ENCODE measurements around the gene CSGALNACT2.
"Not testable (repeated sequence)": the region's sequence is repeated elsewhere in the genome, so short reads cannot be mapped to it uniquely, and the experiment has no call there.

CSGALNACT2 gene

DNA sequence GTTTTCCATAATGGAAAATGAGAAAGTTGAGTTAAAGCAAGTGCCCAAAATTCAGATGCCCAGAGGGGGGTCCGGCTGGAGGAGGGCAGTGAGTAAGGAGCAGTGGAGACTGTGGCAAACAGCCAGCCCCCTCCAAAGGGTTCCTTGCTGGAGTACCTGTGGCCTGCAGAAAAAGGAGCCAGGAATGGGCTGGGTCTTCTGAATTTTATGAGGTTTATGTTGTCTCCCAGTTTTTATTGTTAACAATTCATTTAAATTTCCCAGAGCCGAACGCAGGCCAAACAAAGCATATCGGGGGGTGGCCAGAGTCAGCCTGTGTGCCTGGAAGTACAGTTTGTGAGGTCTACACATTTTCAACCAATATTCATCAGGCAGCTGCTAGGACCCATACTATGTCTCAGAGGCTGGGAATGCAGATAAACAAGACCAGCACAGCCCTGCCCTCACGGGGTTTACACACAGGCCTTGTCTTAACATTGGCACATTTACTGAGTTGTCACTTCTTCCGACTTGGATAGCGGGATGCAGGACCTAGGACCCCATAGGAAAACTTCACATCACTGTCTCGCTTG lies 12.9 kb upstream of the CSGALNACT2 start:
- DNase-seq (ENCODE audit: low spot score) = no peak

DNA sequence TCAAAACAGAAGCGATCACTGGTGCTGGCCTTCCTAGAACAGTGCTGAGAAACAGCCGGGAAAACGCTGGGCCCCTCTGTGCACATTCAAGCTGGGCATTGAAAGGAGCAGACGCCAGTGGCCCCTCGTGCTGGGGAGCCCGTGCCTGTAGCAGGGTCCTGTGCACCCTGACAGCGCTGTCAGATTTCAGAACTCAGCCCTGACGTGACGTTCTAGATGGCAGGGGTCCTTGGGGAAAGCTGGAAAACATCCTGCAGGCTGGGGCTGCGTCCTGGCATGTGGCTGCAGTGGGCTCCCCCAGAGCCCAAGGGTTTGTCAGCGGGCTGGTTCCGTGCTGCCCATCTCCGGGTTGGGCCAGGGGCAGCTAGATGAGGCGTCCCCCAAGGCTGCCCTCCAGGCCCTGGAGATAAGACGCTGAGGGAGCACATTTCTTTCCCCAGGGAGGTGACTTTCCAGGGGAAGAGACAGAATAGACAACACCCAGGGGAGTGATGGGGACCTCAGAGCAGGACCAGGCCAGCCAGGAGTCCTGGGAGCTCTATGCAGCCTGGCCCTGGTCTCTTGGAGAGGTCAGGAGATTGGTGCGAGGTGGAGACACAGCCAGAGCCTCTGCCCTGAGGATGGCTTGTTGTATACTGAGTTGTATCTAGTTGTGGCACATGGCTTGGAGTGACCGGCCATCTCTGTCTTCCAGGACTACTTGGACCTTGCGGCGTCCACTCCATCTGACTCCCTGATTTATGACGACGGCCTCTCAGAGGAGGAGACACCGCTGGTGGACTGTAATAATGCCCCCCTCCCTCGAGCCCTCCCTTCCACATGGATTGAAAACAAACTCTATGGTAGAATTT lies 12.1 kb upstream of the CSGALNACT2 start:
- no peak for DNase-seq (ENCODE audit: low spot score)

DNA sequence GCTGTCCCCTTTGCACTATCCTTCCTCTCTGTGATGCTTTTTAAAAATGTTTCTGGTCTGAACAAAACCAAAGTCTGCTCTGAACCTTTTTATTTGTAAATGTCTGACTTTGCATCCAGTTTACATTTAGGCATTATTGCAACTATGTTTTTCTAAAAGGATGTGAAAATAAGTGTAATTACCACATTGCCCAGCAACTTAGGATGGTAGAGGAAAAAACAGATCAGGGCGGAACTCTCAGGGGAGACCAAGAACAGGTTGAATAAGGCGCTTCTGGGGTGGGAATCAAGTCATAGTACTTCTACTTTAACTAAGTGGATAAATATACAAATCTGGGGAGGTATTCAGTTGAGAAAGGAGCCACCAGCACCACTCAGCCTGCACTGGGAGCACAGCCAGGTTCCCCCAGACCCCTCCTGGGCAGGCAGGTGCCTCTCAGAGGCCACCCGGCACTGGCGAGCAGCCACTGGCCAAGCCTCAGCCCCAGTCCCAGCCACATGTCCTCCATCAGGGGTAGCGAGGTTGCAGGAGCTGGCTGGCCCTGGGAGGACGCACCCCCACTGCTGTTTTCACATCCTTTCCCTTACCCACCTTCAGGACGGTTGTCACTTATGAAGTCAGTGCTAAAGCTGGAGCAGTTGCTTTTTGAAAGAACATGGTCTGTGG lies 11.4 kb upstream of the CSGALNACT2 start:
- no peak for DNase-seq (ENCODE audit: low spot score)

DNA sequence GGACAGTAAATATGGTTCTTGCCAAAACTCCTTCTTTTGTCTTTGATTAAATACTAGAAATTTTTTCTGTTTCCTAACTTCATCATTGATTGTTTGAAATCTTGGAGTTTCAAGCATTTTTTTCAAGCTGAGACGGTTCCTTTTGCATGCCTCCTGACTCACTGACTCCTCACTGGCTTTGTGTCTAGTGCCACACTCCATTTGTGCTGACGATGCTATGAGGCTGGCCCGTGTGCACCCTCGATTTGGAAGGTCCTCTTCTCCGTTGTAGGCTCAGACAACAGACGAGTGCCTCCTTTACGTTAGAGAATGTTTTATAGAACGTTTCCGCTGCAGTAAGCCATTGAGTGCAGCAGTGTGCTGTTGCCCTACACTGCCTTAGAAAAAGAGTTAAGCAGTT lies 10.8 kb upstream of the CSGALNACT2 start:
- DNase-seq (ENCODE audit: low spot score) = no peak

DNA sequence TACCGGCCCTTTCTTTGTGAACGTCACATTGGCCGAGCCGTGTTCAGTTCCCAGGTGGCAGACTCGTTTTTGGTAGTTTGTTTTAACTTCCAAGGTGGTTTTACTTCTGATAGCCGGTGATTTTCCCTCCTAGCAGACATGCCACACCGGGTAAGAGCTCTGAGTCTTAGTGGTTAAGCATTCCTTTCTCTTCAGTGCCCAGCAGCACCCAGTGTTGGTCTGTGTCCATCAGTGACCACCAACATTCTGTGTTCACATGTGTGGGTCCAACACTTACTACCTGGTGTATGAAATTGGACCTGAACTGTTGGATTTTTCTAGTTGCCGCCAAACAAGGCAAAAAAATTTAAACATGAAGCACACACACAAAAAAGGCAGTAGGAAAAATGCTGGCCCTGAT lies 9.9 kb upstream of the CSGALNACT2 start:
- no peak for DNase-seq (ENCODE audit: low spot score)

DNA sequence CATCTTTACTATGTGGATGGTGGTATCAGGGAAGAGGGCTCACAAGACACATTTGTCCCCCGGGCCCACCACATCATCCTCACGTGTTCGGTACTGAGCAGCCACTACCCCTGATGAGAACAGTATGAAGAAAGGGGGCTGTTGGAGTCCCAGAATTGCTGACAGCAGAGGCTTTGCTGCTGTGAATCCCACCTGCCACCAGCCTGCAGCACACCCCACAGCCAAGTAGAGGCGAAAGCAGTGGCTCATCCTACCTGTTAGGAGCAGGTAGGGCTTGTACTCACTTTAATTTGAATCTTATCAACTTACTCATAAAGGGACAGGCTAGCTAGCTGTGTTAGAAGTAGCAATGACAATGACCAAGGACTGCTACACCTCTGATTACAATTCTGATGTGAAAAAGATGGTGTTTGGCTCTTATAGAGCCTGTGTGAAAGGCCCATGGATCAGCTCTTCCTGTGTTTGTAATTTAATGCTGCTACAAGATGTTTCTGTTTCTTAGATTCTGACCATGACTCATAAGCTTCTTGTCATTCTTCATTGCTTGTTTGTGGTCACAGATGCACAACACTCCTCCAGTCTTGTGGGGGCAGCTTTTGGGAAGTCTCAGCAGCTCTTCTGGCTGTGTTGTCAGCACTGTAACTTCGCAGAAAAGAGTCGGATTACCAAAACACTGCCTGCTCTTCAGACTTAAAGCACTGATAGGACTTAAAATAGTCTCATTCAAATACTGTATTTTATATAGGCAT lies 9.1 kb upstream of the CSGALNACT2 start:
- no peak for DNase-seq (ENCODE audit: low spot score)

DNA sequence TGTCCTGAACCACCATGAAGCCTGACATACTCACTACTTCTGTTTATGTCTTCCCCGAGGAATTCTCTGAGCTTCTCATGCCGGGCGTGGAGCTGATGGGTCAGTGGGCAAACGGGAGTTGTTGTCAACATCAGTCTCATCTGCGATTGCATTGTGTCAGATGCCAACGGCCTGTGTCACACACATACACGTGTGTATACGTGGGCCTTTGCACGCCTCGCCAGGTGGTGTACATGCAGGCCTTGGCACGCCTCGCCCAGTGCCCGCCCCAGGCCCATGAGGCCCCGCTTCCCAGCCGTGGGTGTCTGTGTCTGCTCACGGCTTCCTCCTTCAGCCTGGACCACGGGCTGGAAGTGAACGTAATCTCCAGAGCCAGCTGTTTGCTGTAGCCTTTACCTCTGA lies 7.5 kb upstream of the CSGALNACT2 start:
- DNase-seq (ENCODE audit: low spot score) = no peak

DNA sequence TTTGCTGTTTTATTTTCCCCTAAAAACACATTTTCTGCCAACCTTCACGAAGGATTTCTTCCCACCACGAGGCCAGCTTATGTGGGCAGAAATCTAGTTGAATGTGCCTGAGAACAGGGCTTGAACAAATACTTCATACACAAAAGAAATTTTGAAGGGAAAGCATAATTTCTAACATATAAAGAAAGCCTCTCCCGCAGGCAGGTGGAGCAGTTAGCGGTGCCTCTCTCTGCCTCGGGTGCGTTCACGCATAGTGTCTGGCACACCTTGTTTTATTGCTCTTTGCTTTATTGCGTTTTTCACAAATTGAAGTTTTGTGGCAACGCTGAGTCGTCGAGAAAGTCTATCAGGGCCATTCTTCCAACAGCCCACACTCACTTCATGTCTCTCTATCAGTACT lies 7.0 kb upstream of the CSGALNACT2 start:
- no peak for DNase-seq (ENCODE audit: low spot score)

DNA sequence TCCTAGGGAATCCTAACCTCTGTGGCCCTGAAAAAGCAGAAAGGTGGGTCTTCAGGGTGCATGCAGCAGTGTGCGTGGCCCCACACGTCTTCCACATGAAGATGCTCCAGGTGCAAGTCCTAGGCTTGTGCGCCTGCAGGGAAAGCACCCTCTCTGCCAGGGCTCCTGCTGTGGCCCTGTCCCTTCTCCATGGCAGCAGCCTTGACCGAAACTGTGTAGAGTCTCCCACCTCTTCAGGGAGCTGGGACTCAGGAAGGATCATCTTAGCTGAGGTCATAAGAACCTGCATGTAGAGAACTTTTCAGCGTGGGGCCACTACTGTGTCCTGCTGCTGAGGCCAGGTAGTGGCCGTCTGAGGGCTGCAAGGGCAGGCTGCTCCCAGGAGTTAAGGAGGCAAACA lies 6.3 kb upstream of the CSGALNACT2 start:
- DNase-seq (ENCODE audit: low spot score) = no peak

DNA sequence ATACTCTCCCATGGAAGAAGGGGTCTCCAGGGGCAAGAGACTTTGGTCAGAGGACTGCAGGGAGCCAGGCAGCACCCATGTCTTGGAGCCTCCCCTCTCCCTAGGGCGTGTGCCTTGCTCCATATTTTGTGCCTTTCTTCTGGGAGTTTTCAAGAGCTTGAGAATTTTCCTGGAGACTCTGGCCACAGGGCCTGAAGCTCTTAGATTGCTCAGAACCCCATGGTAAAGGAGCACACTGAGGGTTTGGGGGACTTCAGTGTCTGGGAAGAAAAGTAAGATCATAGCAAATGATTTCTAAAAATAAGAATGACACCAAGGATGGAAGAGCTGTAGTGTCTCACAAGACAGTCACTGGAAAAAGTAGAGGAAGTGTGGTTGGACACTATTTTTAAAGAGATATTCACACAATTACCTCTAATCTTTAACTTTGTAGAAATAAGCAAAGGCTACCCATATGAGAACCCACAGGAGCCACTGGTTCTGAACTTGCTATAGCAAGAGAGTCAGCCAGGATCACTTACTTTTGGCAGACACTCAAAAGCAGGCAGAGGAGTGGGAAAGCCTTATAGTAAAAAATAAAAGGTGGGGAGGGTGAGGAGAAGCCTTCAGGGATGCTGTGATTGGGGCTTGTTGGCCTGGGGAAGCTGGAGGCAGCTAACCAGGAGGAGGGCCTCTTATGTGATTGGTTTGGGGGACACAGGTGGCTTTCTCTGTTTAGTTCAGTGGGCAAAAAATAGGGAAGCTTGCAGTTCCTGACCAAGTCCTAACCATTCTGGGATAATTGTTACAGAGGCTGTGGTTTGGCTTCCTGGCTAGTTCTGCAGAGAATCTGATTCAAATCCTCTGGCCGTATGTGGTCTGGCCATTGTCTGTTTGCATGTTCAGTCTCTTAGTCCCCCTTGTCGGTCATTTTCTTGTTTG lies 5.1 kb upstream of the CSGALNACT2 start:
- DNase-seq (ENCODE audit: low spot score) = no peak

DNA sequence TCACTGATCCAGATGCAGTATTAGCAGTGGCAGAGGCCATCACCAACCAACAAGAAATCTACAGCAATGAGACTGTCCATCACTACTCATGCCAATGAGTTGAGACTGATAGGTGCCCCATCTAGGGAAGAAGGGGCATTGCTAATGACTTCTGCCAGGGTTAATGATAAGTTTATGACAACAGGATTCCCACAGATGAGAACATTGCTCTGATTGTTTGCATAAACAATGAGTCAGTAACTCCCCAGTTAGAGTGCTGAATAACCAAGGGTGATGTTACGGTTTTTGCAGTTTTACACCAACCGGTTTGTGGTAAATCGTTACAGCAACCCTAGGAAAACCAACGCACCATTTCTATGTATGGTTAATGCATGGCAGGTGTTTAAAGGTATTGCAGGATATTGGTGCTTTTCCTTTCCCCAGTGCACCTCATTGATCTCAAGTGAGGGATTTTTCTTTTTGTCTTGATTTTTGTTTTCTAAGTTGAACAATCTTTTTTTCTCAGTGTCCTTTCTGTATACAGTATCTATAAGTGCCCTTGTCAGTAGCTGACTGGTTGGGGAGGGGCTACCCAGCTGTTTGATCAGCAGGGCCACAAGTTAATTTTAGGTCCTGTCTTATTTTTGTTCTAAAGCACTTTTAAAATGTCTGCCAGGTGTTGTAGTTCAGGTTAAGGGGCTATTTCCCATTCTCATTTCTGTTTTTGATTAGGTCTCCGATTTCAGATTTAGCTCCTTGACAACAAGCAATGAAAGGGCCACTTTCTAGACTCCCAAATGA lies 3.9 kb upstream of the CSGALNACT2 start:
- no peak for DNase-seq (ENCODE audit: low spot score)

DNA sequence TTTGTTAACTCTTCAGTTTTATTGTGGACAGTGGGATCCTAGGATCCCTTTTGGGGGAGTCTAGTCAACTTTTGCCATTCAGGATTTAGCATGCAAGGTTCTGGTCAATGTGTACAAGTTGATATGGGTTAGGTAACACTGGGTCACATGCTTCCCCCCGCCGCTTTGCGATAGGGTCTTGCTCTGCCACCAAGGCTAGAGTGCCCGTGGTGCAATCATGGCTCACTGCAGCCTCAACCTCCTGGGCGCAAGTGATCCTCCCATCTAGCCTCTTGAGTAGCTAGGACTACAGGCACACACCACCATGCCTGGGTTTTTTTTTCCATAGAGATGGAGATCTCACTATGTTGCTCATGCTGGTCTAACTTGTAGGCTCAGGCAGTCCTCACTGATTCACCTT lies 3.2 kb upstream of the CSGALNACT2 start:
- DNase-seq (ENCODE audit: low spot score) = no peak

DNA sequence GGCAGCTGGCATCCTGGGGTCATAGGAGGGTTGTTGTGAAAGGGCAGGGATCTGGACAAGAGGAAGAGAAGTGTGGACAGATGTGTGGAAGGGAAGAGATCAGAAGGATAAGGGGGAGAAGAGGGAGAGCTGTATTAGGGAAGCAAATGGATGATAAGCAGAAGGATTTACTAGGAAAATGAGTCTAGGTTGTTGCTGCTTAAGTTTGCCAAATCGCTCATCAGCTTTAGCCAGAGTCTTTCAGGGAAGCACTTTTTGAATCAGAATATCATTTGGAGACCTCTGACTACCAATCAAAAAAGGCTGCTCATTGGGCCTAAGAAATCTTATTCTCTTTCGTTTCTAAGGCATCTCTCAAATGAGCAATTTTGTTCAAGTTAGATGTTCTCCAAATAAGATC lies 2.6 kb upstream of the CSGALNACT2 start:
- no peak for DNase-seq (ENCODE audit: low spot score)

DNA sequence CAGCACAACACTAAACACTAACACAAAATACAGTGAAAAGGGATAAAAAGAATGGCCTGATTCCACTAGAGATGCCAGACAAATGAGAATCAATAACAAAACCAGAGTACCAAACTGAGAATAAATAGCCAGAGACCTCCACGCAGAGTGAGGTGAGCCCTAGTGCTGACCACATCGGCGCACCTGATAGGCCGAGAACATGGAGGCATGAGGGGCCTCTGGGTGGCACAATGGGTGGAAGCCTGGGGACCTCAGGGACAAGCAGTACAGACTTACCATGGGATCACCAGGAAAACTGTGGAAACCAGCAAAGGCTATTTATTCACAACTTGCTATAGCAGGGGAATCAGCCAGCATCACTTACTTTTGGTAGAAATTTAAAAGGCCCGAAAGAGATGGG lies 1.8 kb upstream of the CSGALNACT2 start:
- DNase-seq (ENCODE audit: low spot score) = no peak

DNA sequence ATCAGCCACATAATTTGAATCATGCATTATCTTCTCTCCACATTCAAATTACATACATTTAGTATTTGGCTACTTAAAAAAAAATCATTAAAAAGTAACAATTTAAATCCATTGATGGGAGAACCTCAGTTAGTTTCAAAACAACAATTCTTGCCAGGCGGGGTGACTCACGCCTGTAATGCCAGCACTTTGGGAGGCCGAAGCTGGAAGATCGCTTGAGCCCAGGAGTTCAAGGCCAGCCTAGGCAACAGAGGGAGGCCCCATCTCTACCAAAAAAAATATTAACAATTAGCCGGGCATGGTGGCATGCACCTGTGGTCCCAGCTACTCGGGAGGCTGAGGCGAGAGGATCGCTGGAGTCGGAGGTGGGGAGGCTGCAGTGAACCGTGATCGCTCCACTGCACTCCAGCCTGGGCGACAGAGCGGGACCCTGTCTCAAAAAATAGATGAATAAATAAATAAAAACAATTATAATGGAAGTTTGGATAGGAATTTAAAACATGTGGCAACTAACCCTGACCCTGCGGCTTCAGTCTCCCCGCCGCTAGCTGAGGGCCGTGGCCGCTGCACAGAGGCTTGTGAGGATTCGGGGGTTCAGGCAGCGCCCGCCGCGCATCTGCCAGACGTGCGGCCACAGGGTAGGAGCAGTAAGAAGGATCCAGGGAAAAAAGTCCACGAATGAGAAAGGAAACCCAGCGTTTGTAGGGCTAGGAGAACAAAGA lies 1.1 kb upstream of the CSGALNACT2 start:
- DNase-seq (ENCODE audit: low spot score) = no peak

DNA sequence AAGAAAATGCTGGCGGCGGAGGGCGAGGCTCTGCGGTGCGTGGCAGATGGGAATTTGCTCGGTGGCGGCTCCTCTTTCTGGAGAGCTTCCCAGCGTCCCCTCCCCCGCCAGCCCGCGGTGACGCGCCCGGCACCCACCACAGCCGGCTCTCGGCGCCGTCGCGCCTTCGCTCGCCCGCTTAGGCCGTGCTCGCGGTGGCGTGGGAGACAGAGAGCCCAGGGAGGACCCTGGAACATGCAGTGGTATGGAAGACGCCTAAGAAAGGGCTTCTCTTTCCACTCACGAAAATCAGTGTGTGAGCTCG lies 576 bp upstream of the CSGALNACT2 start:
- DNase-seq (ENCODE audit: low spot score) = no peak

DNA sequence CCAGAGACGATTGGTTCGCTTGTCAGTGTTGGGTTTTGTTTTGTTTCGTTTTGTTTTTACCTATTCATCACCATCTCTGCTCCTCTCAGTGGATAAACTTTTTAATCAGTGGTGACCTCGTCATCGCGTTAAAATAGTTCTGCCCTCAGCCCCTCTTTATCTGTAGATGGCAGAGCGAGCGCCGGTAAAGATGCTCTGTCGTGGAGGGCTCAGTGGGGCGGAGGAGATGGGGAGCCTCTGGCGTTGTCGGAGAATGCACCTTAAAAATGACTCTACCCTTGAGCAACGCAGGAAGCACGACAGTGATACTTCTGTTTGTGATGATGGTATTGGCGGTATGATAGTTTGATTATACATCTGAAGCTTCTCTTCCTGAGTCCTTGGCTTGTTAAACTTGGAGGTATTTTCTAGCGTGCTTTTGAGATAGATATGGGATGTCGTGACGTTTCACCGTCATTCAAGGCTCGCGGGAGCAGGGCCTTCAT lies 554 bp downstream of the CSGALNACT2 start:
- no peak for DNase-seq (ENCODE audit: low spot score)

DNA sequence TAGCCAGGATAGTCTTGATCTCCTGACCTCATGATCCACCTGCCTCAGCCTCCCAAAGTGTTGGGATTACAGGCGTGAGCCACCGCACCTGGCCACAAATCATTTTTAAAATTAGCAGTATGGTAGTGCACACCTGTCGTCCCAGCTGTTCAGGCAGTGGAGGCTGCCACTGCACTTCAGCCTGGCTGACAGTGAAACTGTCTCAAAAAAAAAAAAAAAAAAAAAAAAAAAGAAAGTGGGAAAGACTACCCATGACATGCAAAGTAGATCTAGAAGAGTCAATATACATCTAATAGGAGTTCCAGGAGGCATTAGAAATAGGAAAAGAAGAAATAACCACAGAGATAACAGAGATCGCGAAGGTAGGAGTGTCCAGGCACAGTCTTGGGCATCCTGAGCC lies 3.2 kb downstream of the CSGALNACT2 start:
- DNase-seq (ENCODE audit: low spot score) = no peak

DNA sequence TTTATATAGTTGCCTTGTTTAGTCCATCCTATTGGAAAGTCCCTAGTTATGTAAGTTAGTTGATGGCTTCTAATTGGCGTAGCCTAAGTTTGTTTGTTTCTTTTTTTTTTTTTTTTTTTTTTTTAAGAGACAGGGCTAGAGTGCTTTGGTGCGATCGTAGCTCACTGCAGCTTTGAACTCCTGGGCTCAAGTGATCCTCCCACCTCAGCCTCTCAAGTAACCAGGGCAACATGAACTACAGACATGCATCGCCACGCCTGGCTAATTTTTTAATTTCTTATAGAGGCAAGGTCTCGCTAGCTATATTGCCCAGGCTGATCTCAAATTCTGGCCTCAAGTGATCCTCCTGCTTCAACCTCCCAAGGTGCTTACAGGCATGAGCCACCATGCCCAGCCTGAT lies 7.1 kb downstream of the CSGALNACT2 start:
- DNase-seq (ENCODE audit: low spot score) = no peak

DNA sequence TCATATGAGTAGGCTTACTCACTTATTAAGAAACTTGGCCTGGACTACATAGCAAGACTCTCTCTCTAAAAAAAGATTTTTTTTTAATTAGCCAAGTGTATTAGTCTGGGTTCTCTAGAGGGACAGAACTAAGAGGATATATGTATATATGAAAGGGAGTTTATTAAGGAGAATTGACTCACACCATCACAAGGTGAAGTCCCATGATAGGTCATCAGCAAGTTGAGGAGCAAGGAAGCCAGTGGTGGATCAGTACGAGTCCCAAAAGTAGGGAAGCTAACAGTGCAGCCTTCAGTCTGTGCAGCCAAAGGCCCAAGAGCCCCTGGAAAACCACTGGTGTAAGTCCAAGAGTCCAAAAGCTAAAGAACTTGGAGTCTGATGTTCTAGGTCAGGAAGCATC lies 7.7 kb downstream of the CSGALNACT2 start:
- not testable (repeated sequence) for DNase-seq (ENCODE audit: low spot score)
